Neural cell (in vitro differentiated cells): ENCODE measurements around the gene ZZZ3. TPM values are rescaled to one million over a fixed set of nuclear protein-coding genes. Genes with fewer than 3 reads are reported as not detected.

ENCODE experiments used
- H2AFZ ChIP-seq: fragments of 200-600, 300-800 bp; sonication (generic), shearing (Covaris generic); 2 replicates; pipeline ENCODE4 v1.6.0; 2014; ENCODE audit warnings: low read depth, mild to moderate bottlenecking, antibody characterized with exemption, low read length, moderate library complexity
- H3F3A ChIP-seq: fragments of 200-600 bp; shearing (Covaris generic); 2 replicates; pipeline ENCODE4 v1.6.1; 2016; ENCODE audit warnings: mild to moderate bottlenecking, moderate library complexity, mixed read lengths, antibody characterized with exemption, low read length; ENCODE audit not compliant: insufficient read depth, poor library complexity, severe bottlenecking
- H3K27ac ChIP-seq: fragments of 200-600, 300-800 bp; sonication (generic), shearing (Covaris generic); 2 replicates; pipeline ENCODE4 v1.5.1; 2014; ENCODE audit warnings: mild to moderate bottlenecking, low read length, moderate library complexity
- H3K27me3 ChIP-seq: fragments of 300-800, 200-600 bp; sonication (generic), shearing (Covaris generic); 2 replicates; pipeline ENCODE4 v1.6.0; 2014; ENCODE audit warnings: mild to moderate bottlenecking, low read depth, low read length, moderate library complexity; ENCODE audit not compliant: insufficient read depth
- H3K36me3 ChIP-seq: fragments of 300-800, 200-600 bp; sonication (generic), shearing (Covaris generic); 2 replicates; pipeline ENCODE4 v1.5.1; 2014; ENCODE audit warnings: mild to moderate bottlenecking, antibody characterized with exemption, low read length, moderate library complexity; ENCODE audit not compliant: insufficient read depth
- H3K4me2 ChIP-seq: fragments of 300-800, 200-600 bp; sonication (generic), shearing (Covaris generic); 2 replicates; pipeline ENCODE4 v1.6.0; 2014; ENCODE audit warnings: mild to moderate bottlenecking, low read length
- H3K4me3 ChIP-seq: fragments of 300-800, 200-600 bp; sonication (generic), shearing (Covaris generic); 2 replicates; pipeline ENCODE4 v1.5.1; 2014; ENCODE audit warnings: mild to moderate bottlenecking, low read length, moderate library complexity
- H3K79me2 ChIP-seq: fragments of 200-600 bp; shearing (Covaris generic); replicated peaks from 2 replicates; pipeline ENCODE4 v1.6.0; 2014; ENCODE audit warnings: mild to moderate bottlenecking, low read length, moderate library complexity; ENCODE audit not compliant: insufficient read depth
- H3K9ac ChIP-seq: fragments of 300-800, 200-600 bp; sonication (generic), shearing (Covaris generic); 2 replicates; pipeline ENCODE4 v1.6.1; 2016; ENCODE audit warnings: mild to moderate bottlenecking, low read length, mixed read lengths
- H3K9me2 ChIP-seq: fragments of 200-600 bp; shearing (Covaris generic); 2 replicates; pipeline ENCODE4 v1.6.1; 2016; ENCODE audit warnings: mild to moderate bottlenecking, low read length, mixed read lengths; ENCODE audit not compliant: insufficient read depth
- H3K9me3 ChIP-seq: fragments of 200-600, 300-800 bp; sonication (generic), shearing (Covaris generic); 2 replicates; pipeline ENCODE4 v1.6.1; 2016; ENCODE audit warnings: mild to moderate bottlenecking, mixed run types, low read length, moderate library complexity, mixed read lengths
- H4K20me1 ChIP-seq: fragments of 200-600 bp; shearing (Covaris generic); 2 replicates; pipeline ENCODE4 v1.6.1; 2016; ENCODE audit warnings: mild to moderate bottlenecking, mixed run types; ENCODE audit not compliant: insufficient read depth
- EP300 ChIP-seq: fragments of 450-650 bp; conservative IDR thresholded peaks from 2 replicates; pipeline ENCODE4 v1.6.1; 2014; ENCODE audit warnings: antibody characterized with exemption, mild to moderate bottlenecking, moderate library complexity; ENCODE audit not compliant: poor library complexity, severe bottlenecking
- EZH2 ChIP-seq: fragments of 200-600, 300-800 bp; shearing (Covaris generic), sonication (generic); IDR thresholded peaks from 2 replicates; pipeline ENCODE4 v1.6.1; 2014; ENCODE audit warnings: antibody characterized with exemption, low read length, borderline replicate concordance, mild to moderate bottlenecking; ENCODE audit not compliant: insufficient read depth, poor library complexity, severe bottlenecking
- MXI1 ChIP-seq: fragments of 450-650 bp; conservative IDR thresholded peaks from 2 replicates; pipeline ENCODE4 v1.6.1; 2014; ENCODE audit warnings: antibody characterized with exemption, mild to moderate bottlenecking; ENCODE audit not compliant: poor library complexity, severe bottlenecking
- POLR2AphosphoS5 ChIP-seq: IDR thresholded peaks from 2 replicates; pipeline ENCODE4 v1.6.1; 2012
- RAD21 ChIP-seq: fragments of 450-650 bp; conservative IDR thresholded peaks from 2 replicates; pipeline ENCODE4 v1.6.1; 2014; ENCODE audit warnings: antibody characterized with exemption, mild to moderate bottlenecking, moderate library complexity
- SMC3 ChIP-seq: fragments of 450-650 bp; conservative IDR thresholded peaks from 2 replicates; pipeline ENCODE4 v1.6.1; 2014; ENCODE audit warnings: antibody characterized with exemption, mild to moderate bottlenecking, moderate library complexity; ENCODE audit not compliant: poor library complexity
- TAF1 ChIP-seq: IDR thresholded peaks from 2 replicates; pipeline ENCODE4 v1.6.1; 2012; ENCODE audit warnings: low read depth
- polyA plus RNA-seq: library from polyadenylated mRNA; depleted of rRNA; stranded (reverse); fragments of >200 nt; gene quantifications from 2 replicates; pipeline ENCODE4 v1.2.3, GENCODE V29; 2014
- TF ChIP-seq, protein P1 (sequence below): fragments of 450-650 bp; IDR thresholded peaks from 2 replicates; pipeline ENCODE4 v1.5.1; 2014; ENCODE audit warnings: antibody characterized with exemption, mild to moderate bottlenecking, moderate library complexity; ENCODE audit not compliant: poor library complexity, severe bottlenecking
- TF ChIP-seq, protein P2 (sequence below): IDR thresholded peaks from 2 replicates; pipeline ENCODE4 v1.6.1; 2012; ENCODE audit warnings: borderline replicate concordance

ZZZ3 gene
- polyA plus RNA-seq, 1 donor from 2014 or later: 48.5 TPM

GRCh38 chr1:77670330-77670729, 12.1 kb downstream of the ZZZ3 start:
- Histone ChIP-seq H3K9me3 (no peaks in the 10 kb centered on the region), H3K79me2 (peaks cover 48% of the 10 kb centered on the region), H3K4me2 (no peak overlapping the region), H3K9me2 (no peaks in the 10 kb centered on the region), H3K36me3 (no peaks in the 10 kb centered on the region), H3K4me3 (no peak overlapping the region), H3K27ac (no peak overlapping the region), H3K27me3 (no peaks in the 10 kb centered on the region), H3K9ac (no peak overlapping the region), H3F3A (no peaks in the 10 kb centered on the region), H2AFZ (no peak overlapping the region), H4K20me1 (no peaks in the 10 kb centered on the region)
- TF ChIP-seq EP300: no peak
- no peak for TF ChIP-seq MXI1
- no peak for TF ChIP-seq TAF1
- TF ChIP-seq, protein P1, sequence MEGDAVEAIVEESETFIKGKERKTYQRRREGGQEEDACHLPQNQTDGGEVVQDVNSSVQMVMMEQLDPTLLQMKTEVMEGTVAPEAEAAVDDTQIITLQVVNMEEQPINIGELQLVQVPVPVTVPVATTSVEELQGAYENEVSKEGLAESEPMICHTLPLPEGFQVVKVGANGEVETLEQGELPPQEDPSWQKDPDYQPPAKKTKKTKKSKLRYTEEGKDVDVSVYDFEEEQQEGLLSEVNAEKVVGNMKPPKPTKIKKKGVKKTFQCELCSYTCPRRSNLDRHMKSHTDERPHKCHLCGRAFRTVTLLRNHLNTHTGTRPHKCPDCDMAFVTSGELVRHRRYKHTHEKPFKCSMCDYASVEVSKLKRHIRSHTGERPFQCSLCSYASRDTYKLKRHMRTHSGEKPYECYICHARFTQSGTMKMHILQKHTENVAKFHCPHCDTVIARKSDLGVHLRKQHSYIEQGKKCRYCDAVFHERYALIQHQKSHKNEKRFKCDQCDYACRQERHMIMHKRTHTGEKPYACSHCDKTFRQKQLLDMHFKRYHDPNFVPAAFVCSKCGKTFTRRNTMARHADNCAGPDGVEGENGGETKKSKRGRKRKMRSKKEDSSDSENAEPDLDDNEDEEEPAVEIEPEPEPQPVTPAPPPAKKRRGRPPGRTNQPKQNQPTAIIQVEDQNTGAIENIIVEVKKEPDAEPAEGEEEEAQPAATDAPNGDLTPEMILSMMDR: no peak
- no peak for TF ChIP-seq EZH2
- TF ChIP-seq POLR2AphosphoS5: no peak
- no peak for TF ChIP-seq RAD21
- TF ChIP-seq, protein P2, sequence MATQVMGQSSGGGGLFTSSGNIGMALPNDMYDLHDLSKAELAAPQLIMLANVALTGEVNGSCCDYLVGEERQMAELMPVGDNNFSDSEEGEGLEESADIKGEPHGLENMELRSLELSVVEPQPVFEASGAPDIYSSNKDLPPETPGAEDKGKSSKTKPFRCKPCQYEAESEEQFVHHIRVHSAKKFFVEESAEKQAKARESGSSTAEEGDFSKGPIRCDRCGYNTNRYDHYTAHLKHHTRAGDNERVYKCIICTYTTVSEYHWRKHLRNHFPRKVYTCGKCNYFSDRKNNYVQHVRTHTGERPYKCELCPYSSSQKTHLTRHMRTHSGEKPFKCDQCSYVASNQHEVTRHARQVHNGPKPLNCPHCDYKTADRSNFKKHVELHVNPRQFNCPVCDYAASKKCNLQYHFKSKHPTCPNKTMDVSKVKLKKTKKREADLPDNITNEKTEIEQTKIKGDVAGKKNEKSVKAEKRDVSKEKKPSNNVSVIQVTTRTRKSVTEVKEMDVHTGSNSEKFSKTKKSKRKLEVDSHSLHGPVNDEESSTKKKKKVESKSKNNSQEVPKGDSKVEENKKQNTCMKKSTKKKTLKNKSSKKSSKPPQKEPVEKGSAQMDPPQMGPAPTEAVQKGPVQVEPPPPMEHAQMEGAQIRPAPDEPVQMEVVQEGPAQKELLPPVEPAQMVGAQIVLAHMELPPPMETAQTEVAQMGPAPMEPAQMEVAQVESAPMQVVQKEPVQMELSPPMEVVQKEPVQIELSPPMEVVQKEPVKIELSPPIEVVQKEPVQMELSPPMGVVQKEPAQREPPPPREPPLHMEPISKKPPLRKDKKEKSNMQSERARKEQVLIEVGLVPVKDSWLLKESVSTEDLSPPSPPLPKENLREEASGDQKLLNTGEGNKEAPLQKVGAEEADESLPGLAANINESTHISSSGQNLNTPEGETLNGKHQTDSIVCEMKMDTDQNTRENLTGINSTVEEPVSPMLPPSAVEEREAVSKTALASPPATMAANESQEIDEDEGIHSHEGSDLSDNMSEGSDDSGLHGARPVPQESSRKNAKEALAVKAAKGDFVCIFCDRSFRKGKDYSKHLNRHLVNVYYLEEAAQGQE: no peak
- no peak for TF ChIP-seq SMC3

DNA sequence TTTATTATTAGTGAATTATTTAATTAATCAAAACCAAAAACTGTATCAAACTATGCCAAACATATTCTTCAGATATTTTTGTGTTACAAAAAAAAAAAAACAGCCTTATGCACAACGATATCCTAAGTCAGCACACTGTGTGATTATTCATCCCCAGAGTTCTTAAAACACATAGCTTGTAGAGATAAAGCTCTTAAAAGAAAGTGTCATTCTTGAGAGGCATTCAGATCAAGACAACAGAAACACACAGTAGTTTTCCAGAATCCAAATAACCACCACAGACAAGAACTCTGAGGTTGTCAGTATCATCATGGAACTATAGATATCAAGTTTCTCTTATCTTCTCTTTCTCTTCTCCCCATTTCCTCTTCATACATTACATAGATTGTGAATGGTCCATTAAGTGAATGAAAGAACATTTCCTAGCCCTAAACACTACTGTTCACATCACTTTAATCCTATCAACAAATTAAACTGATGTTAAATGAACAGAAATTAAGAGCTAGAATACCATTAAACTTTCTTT, 13.5 kb downstream of the ZZZ3 start:
- H3K9ac ChIP-seq: no peak overlapping the region
- H3K9me2 ChIP-seq: no peaks in the 10 kb centered on the region
- H4K20me1 ChIP-seq: no peaks in the 10 kb centered on the region
- no peaks in the 10 kb centered on the region for H3F3A ChIP-seq
- H3K27ac ChIP-seq: no peak overlapping the region
- H3K4me2 ChIP-seq: no peak overlapping the region
- no peak overlapping the region for H2AFZ ChIP-seq
- no peaks in the 10 kb centered on the region for H3K9me3 ChIP-seq
- TF ChIP-seq MXI1 (no peak), POLR2AphosphoS5 (no peak), TAF1 (no peak)
- TF ChIP-seq, protein P2: no peak
- H3K79me2 ChIP-seq: peaks cover 56% of the 10 kb centered on the region
- H3K4me3 ChIP-seq: no peak overlapping the region
- H3K27me3 ChIP-seq: no peaks in the 10 kb centered on the region
- no peaks in the 10 kb centered on the region for H3K36me3 ChIP-seq
